NCI-H748 (cell line): ENCODE data around the gene FXYD1.
A peak's percentile ranks its signal among the peaks of the same experiment; 100 is the strongest.

Experiments
- DNase-seq: peaks from one replicate; lab custom pipeline; 2025; ENCODE audit not compliant: unreplicated experiment; lab: John Stamatoyannopoulos, UW

The FXYD1 gene

GRCh38 chr19:35106898-35107541 lies 31.6 kb upstream of the FXYD1 start:
- DNase-seq, result no peak

DNA sequence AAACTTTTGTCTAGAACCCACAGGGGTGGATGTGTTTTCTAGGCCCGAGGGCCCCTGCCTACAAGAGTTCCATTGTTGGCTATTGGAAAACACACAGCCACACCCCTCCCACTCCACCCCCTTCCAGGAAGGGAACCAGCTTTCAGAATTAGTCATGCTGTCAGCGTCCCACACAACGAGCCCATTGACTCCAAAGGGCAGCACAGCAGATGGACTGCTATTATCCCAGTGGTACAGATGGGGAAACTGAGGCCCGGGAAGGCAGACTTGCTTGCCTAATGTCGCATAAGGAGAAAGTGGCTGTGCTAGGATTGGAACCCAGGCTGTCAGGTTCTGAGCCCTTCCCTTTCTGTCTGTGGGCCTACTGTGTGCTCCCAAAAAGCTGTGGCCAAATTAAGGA lies 31.1 kb upstream of the FXYD1 start:
- no peak for DNase-seq

GRCh38 chr19:35108730-35109129 lies 29.9 kb upstream of the FXYD1 start:
- DNase-seq, result no peak

GRCh38 chr19:35109395-35110112 lies 29.1 kb upstream of the FXYD1 start:
- DNase-seq, result no peak

GRCh38 chr19:35110974-35111373 lies 27.6 kb upstream of the FXYD1 start:
- DNase-seq, result no peak

GRCh38 chr19:35112995-35113688 lies 25.5 kb upstream of the FXYD1 start:
- DNase-seq, result no peak

DNA sequence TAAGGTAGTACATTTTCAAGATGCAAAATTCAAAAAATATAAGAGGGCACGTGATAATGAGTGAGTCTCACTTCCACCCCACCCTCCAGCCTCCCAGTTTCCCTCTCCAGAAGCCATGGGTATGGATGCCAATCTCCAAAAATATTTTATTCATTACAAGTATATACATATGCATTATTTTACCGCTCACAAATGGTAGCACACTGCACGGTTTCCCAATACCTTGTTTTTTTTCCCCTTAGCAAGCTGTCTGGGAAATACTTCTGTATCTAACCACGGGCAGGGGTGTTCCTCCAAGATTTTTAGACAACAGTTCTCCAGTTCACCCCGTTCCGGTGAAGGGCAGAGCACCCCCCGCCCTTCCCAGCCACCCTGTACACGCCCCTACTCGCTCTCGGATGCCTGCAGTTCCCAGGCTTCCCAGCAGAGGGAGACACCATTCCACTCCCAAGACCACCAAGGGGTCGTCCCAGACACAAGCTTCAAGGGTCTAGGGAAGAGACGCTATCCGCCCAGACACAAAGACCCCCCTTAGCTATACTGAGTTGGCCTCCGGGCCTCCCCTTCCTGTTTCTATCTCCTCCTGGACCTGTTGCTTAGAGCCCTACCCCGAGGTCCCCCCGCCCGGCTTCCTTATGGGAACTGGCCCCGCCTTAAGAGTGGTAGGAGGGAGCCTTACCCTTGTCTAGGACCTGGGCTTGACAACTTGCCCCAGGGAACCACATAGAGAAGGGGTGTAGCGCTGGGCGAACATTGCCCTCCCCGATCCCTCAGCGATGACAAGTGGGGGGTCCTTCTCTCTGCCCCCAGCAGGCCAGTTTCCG lies 24.1 kb upstream of the FXYD1 start:
- peak; percentile 77 for DNase-seq

- DNase-seq, result no peak
These were observed 23.3 kb upstream of the FXYD1 start, which contains the start of gene FXYD3 for GRCh38 chr19:35115177-35115951. Gene FXYD3 (plus strand): TSS chr19:35115823. CDS start chr19:35119377, 3,554 bp downstream.

GRCh38 chr19:35116072-35116801 lies 22.4 kb upstream of the FXYD1 start:
- DNase-seq, result peak; percentile 93

- no peak for DNase-seq
These were observed 21.5 kb upstream of the FXYD1 start for GRCh38 chr19:35117116-35117515.

- no peak for DNase-seq
These were observed 20.8 kb upstream of the FXYD1 start for GRCh38 chr19:35117799-35118198.

DNA sequence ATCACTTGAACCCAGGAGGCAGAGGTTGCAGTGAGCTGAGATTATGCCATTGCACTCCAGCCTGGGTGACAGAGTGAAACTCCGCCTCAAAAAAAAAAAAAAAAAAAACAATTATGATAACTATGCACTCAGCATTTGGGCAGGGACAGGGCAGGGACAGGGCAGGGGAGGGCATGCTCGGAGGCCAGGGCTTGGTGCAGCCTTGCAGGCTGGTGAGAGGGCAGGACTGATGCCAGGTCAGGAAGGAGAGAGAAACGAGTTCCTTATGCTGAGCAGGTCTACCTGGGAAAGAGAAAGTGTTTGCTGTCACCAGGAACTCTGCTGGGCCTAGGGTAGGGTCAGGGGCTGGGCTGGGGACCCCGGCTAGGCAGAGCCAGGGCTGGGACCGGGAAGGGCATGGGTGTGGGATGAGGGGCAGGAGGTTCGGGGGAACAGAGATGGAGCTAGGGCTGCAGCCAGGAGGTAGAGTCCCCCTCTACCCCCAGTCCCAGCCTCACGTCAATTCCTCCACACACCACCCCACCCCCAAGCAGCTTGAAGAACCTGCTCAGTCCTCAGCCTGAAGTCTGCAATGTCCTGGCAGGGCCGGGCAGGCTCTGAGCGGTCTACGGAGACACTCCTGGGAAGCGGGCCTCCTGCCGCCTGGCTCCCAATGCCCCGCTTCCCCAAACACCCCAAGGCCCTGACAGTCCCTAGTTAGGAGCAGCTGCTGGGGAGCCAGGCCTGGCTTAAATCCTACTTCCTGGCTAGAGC lies 20.2 kb upstream of the FXYD1 start:
- no peak for DNase-seq

DNA sequence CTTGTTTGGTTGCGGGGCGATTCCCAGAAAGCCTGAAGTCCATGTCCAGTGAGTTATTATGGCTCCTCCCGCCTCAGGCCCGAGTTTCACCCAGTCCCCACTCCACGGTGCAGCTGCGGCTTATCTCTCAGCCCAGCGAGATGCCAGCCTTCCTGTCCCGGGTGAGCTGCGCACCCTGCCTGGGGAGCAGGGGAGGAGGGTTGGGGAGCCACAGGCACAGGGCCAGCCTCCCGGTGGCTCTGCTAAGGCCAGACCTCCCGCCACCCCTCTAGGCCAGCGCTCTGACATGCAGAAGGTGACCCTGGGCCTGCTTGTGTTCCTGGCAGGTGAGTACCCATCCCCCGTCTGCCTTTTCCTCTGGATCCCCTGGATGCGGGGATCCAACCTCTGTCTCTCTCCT lies 19.5 kb upstream of the FXYD1 start:
- DNase-seq, result no peak

- DNase-seq, result no peak
These were observed 19.0 kb upstream of the FXYD1 start for GRCh38 chr19:35119578-35120155.

GRCh38 chr19:35120492-35120891 lies 18.1 kb upstream of the FXYD1 start:
- DNase-seq, result peak; percentile 98

- no peak for DNase-seq
These were observed 17.7 kb upstream of the FXYD1 start for GRCh38 chr19:35120898-35121297.

DNA sequence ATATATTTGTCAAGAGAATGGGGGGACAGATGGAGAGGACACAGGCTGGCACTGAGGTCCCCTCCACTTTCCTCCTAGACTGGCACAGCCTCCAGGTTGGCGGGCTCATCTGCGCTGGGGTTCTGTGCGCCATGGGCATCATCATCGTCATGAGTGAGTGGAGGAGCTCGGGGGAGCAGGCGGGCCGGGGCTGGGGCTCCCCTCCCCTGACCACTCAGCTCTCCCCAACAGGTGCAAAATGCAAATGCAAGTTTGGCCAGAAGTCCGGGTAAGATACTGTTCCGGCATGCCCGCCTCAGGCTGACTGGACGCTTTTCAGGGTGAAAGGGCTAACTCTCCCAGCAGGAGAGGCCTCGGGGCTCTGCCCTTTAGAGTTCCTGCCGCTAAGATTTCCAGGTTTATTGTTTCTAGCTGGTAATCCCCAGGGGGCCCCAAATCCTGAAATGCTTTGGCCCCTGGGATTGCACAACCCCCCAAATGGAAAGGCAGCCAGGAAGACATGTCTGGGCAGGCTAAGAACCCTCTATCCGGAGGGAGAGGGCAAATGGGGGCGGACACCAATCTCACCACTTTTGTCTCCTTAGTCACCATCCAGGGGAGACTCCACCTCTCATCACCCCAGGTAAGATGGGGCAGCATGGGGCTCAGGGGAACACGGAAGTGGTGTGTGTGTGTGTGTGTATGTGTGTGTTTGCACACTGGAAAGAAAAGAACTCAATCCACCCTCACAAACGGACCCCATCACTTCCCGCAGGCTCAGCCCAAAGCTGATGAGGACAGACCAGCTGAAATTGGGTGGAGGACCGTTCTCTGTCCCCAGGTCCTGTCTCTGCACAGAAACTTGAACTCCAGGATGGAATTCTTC lies 15.7 kb upstream of the FXYD1 start:
- no peak for DNase-seq

- no peak for DNase-seq
These were observed 15.1 kb upstream of the FXYD1 start for GRCh38 chr19:35123573-35123972.
